H9 (cell line): ENCODE results near the gene LIM2. TPM values are rescaled to one million over a fixed set of nuclear protein-coding genes. Genes with fewer than 3 reads are reported as not detected.

Source experiments
- DNase-seq: peaks from one replicate; pipeline ENCODE4 v3.0.0-alpha.2; 2017
- H2AFZ ChIP-seq: one replicate; pipeline ENCODE4 v1.6.1; 2013; ENCODE audit warnings: mild to moderate bottlenecking, low read length, control low read depth, moderate library complexity
- H2AK5ac ChIP-seq: 2 replicates; pipeline ENCODE4 v1.6.1; 2013; ENCODE audit warnings: low read length, control low read depth, mixed read lengths; ENCODE audit not compliant: insufficient read length
- H2BK120ac ChIP-seq: one replicate; pipeline ENCODE4 v1.6.1; 2013; ENCODE audit warnings: low read depth, mild to moderate bottlenecking, low read length, control low read depth, inconsistent platforms; ENCODE audit not compliant: poor library complexity, severe bottlenecking
- H2BK12ac ChIP-seq: 2 replicates; pipeline ENCODE4 v1.6.1; 2013; ENCODE audit warnings: low read length, control low read depth, mixed read lengths, low read depth; ENCODE audit not compliant: insufficient read length
- H2BK15ac ChIP-seq: 2 replicates; pipeline ENCODE4 v1.6.1; 2013; ENCODE audit warnings: low read depth, low read length, control low read depth
- H2BK20ac ChIP-seq: one replicate; pipeline ENCODE4 v1.6.1; 2013; ENCODE audit warnings: low read depth, mild to moderate bottlenecking, low read length, control low read depth, inconsistent platforms; ENCODE audit not compliant: poor library complexity, severe bottlenecking
- H2BK5ac ChIP-seq: 2 replicates; pipeline ENCODE4 v1.6.1; 2013; ENCODE audit warnings: low read length, control low read depth, mixed read lengths; ENCODE audit not compliant: insufficient read length
- H3K14ac ChIP-seq: 2 replicates; pipeline ENCODE4 v1.6.1; 2013; ENCODE audit warnings: low read length, control low read depth; ENCODE audit not compliant: insufficient read depth
- H3K18ac ChIP-seq: 2 replicates; pipeline ENCODE4 v1.6.1; 2013; ENCODE audit warnings: low read depth, mild to moderate bottlenecking, mixed read lengths, low read length, control low read depth; ENCODE audit not compliant: insufficient read length
- H3K23ac ChIP-seq: 2 replicates; pipeline ENCODE4 v1.6.1; 2013; ENCODE audit warnings: low read length, control low read depth, mixed read lengths, low read depth; ENCODE audit not compliant: insufficient read length
- H3K23me2 ChIP-seq: 2 replicates; pipeline ENCODE4 v1.6.1; 2013; ENCODE audit warnings: low read depth, mild to moderate bottlenecking, mixed read lengths, low read length, control low read depth; ENCODE audit not compliant: insufficient read length, poor library complexity, severe bottlenecking
- H3K27ac ChIP-seq: 2 replicates; pipeline ENCODE4 v1.5.1; 2013; ENCODE audit warnings: low read length, control low read depth, mixed read lengths, low read depth; ENCODE audit not compliant: insufficient read length
- H3K27me3 ChIP-seq: 2 replicates; pipeline ENCODE4 v1.6.1; 2013; ENCODE audit warnings: low read length, control low read depth, inconsistent platforms; ENCODE audit not compliant: insufficient read depth
- H3K4ac ChIP-seq: 2 replicates; pipeline ENCODE4 v1.6.1; 2013; ENCODE audit warnings: low read depth, mild to moderate bottlenecking, control low read depth, inconsistent platforms, low read length, moderate library complexity
- H3K4me1 ChIP-seq: 2 replicates; pipeline ENCODE4 v1.6.1; 2013; ENCODE audit warnings: low read length, control low read depth, inconsistent platforms; ENCODE audit not compliant: insufficient read depth
- H3K4me2 ChIP-seq: 2 replicates; pipeline ENCODE4 v1.6.1; 2013; ENCODE audit warnings: low read length, control low read depth, mixed read lengths; ENCODE audit not compliant: insufficient read length, insufficient read depth
- H3K56ac ChIP-seq: 2 replicates; pipeline ENCODE4 v1.6.1; 2013; ENCODE audit warnings: low read depth, mild to moderate bottlenecking, mixed read lengths, low read length, control low read depth; ENCODE audit not compliant: insufficient read length
- H3K79me1 ChIP-seq: 2 replicates; pipeline ENCODE4 v1.6.1; 2013; ENCODE audit warnings: low read depth, mild to moderate bottlenecking, moderate library complexity, low read length, control low read depth, inconsistent platforms; ENCODE audit not compliant: insufficient read depth, poor library complexity, severe bottlenecking
- H3K79me2 ChIP-seq: 2 replicates; pipeline ENCODE4 v1.6.1; 2013; ENCODE audit warnings: low read length, control low read depth, inconsistent platforms; ENCODE audit not compliant: insufficient read depth
- H3K9ac ChIP-seq: 2 replicates; pipeline ENCODE4 v1.6.1; 2013; ENCODE audit warnings: low read length, control low read depth, mixed read lengths; ENCODE audit not compliant: insufficient read length; ENCODE audit errors: extremely low read depth
- H3K9me3 ChIP-seq: one replicate; pipeline ENCODE4 v1.6.1; 2013; ENCODE audit warnings: low read depth, low read length, inconsistent platforms; ENCODE audit not compliant: control insufficient read depth
- H3T11ph ChIP-seq: one replicate; pipeline ENCODE4 v1.6.1; 2013; ENCODE audit warnings: mild to moderate bottlenecking, low read length, control low read depth, inconsistent platforms
- H4K20me1 ChIP-seq: one replicate; pipeline ENCODE4 v1.6.1; 2013; ENCODE audit not compliant: control insufficient read depth, insufficient read length, insufficient read depth
- H4K5ac ChIP-seq: 2 replicates; pipeline ENCODE4 v1.6.1; 2013; ENCODE audit warnings: low read depth, mild to moderate bottlenecking, mixed read lengths, low read length, control low read depth; ENCODE audit not compliant: insufficient read length
- H4K8ac ChIP-seq: replicated peaks from 2 replicates; pipeline ENCODE4 v1.6.1; 2013; ENCODE audit warnings: low read length, control low read depth, mixed read lengths, low read depth; ENCODE audit not compliant: insufficient read length
- H4K91ac ChIP-seq: 2 replicates; pipeline ENCODE4 v1.6.1; 2013; ENCODE audit warnings: low read depth, mild to moderate bottlenecking, moderate library complexity, mixed read lengths, low read length, control low read depth; ENCODE audit not compliant: insufficient read length
- H3K27ac Mint-ChIP-seq, 3 experiments: 2 replicates in 2 of 3; 3 replicates in 1 of 3; pipeline ENCODE4 v1.8.0; 2020 to 2021; ENCODE audit warnings: mixed read lengths in 3 of 3, mild to moderate bottlenecking in 1 of 3, moderate library complexity in 1 of 3
- H3K27me3 Mint-ChIP-seq: 2 replicates; pipeline ENCODE4 v1.8.0; 2021; ENCODE audit warnings: low read depth, mild to moderate bottlenecking, moderate library complexity, mixed read lengths
- H3K36me3 Mint-ChIP-seq, 3 experiments: 2 replicates in 2 of 3; 3 replicates in 1 of 3; pipeline ENCODE4 v1.8.0; 2020 to 2021; ENCODE audit warnings: low read depth in 3 of 3, mixed read lengths in 3 of 3; ENCODE audit not compliant: insufficient read depth in 1 of 3
- H3K4me1 Mint-ChIP-seq, 2 experiments: 2 replicates each; pipeline ENCODE4 v1.8.0; 2020; ENCODE audit warnings: mixed read lengths in 2 of 2
- H3K4me3 Mint-ChIP-seq, 2 experiments: 2 replicates in 1 of 2; 3 replicates in 1 of 2; pipeline ENCODE4 v1.8.0; 2020 to 2021; ENCODE audit warnings: mild to moderate bottlenecking in 2 of 2, mixed read lengths in 2 of 2, moderate library complexity in 1 of 2
- H3K9me3 Mint-ChIP-seq, 2 experiments: 2 replicates in 1 of 2; 3 replicates in 1 of 2; pipeline ENCODE4 v1.8.0; 2020; ENCODE audit warnings: mild to moderate bottlenecking in 2 of 2, mixed read lengths in 2 of 2, moderate library complexity in 1 of 2
- CTCF ChIP-seq: fragments of 200-600 bp; sonication (generic); conservative IDR thresholded peaks from 3 replicates; pipeline ENCODE4 v1.8.0; 2021; ENCODE audit warnings: antibody characterized with exemption, mild to moderate bottlenecking
- WGBS: extraction: QIAGEN DNeasy Blood & Tissue Kit; methylation state at CpG from one replicate; pipeline ENCODE4 v1.1.7; 2013; ENCODE audit warnings: missing lambda C conversion rate, low lambda C conversion rate, mixed read lengths; ENCODE audit not compliant: insufficient read length; ENCODE audit errors: extremely low coverage; 5-methylcytosine and 5-hydroxymethylcytosine counted together
- total RNA-seq: library from RNA; stranded (reverse); gene quantifications from 2 replicates; pipeline ENCODE4 v1.2.1, GENCODE V29; 2021

The LIM2 gene
- total RNA-seq, 1 experiment from 2014 or later, result not detected

- peak overlapping the region in 1 of 3 experiments; percentile 19; a peak in 1 of 7 replicates for H3K27ac Mint-ChIP-seq
- H3K27me3 Mint-ChIP-seq, result no peaks in the 10 kb centered on the region
- no CpG with 5 or more reads among the region's 11 CpGs for WGBS
- Histone ChIP-seq H2AK5ac (no peak overlapping the region), H3K79me1 (no peaks in the 10 kb centered on the region), H2BK120ac (no peak overlapping the region), H2BK12ac (no peak overlapping the region), H3K23me2 (no peaks in the 10 kb centered on the region), H3K56ac (no peak overlapping the region), H3K4ac (no peak overlapping the region), H3K4me2 (no peak overlapping the region), H3K9me3 (no peaks in the 10 kb centered on the region), H3K9ac (no peak overlapping the region), H3K4me1 (no peaks in the 10 kb centered on the region), H4K20me1 (no peaks in the 10 kb centered on the region), H3K27me3 (no peaks in the 10 kb centered on the region), H2BK5ac (no peak overlapping the region), H3K27ac (no peak overlapping the region), H2BK20ac (no peak overlapping the region), H3K23ac (no peak overlapping the region), H3K79me2 (no peaks in the 10 kb centered on the region), H4K91ac (no peak overlapping the region), H2BK15ac (no peak overlapping the region), H4K5ac (no peak overlapping the region), H3T11ph (no peak overlapping the region), H3K14ac (no peak overlapping the region), H2AFZ (no peak overlapping the region), H4K8ac (no peak overlapping the region), H3K18ac (no peak overlapping the region)
- H3K9me3 Mint-ChIP-seq, result no peaks in the 10 kb centered on the region
- no peak overlapping the region for H3K4me3 Mint-ChIP-seq
- DNase-seq, result no peak
- no peak for TF ChIP-seq CTCF
- H3K4me1 Mint-ChIP-seq, result peaks cover 13 to 18% of the 10 kb centered on the region in 2 experiments
- peaks cover 4 to 22% (median 7%) of the 10 kb centered on the region in 3 experiments; a peak in 6 of 7 replicates for H3K36me3 Mint-ChIP-seq
These were observed 36.3 kb downstream of the LIM2 start for GRCh38 chr19:51351266-51351990.
